22Rv1 (cell line): ENCODE data around the gene TIAM2.

Experiments used
- H3K27ac ChIP-seq: fragments of 450-650 bp; 2 replicates; pipeline ENCODE4 v1.5.1; 2017
- ZFX ChIP-seq: fragments of 450-650 bp; IDR thresholded peaks from 2 replicates; pipeline ENCODE4 v1.6.1; 2017; ENCODE audit warnings: antibody characterized with exemption, borderline replicate concordance
- TF ChIP-seq, protein P1 (sequence below): fragments of 450-650 bp; IDR thresholded peaks from 2 replicates; pipeline ENCODE4 v1.5.1; 2017; ENCODE audit warnings: mild to moderate bottlenecking

The TIAM2 gene

DNA sequence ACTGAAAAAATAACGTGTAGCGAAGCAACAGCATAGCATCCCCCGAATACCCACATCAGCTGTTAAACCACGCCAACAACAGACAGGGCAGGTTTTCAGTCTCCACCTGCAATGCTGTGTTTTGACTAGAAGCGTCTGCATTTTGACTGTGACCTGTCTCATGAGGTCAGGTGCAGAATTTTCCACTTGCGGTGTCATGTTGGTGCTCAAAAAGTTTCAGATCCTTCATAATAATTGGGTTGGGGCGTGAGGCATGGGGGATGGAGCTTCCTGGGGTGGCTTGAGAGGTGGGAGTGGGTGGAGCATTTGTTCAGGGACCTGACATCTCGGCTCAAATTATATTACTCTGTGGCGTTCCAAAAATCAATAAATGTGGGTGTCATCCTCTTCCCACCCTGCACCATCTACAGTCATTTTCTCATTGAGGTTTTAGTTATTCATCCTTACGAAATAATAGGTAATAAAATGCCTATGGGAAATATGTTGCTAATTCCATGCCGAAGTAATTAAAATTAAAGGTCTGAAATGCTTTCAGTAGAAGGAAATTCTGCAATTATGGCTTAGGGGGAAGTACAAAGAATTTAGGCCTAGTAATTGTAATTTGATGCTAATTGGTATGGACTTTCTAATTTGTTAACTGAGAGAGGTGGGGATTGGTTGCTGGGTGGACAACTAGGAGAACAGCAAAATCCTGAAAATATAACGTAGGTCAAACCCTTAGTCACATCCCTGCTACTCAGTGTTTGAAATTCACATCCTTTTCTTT lies 81.0 kb downstream of the TIAM2 start:
- H3K27ac ChIP-seq: no peak overlapping the region
- TF ChIP-seq, protein P1, sequence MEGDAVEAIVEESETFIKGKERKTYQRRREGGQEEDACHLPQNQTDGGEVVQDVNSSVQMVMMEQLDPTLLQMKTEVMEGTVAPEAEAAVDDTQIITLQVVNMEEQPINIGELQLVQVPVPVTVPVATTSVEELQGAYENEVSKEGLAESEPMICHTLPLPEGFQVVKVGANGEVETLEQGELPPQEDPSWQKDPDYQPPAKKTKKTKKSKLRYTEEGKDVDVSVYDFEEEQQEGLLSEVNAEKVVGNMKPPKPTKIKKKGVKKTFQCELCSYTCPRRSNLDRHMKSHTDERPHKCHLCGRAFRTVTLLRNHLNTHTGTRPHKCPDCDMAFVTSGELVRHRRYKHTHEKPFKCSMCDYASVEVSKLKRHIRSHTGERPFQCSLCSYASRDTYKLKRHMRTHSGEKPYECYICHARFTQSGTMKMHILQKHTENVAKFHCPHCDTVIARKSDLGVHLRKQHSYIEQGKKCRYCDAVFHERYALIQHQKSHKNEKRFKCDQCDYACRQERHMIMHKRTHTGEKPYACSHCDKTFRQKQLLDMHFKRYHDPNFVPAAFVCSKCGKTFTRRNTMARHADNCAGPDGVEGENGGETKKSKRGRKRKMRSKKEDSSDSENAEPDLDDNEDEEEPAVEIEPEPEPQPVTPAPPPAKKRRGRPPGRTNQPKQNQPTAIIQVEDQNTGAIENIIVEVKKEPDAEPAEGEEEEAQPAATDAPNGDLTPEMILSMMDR: no peak
- no peak for TF ChIP-seq ZFX

DNA sequence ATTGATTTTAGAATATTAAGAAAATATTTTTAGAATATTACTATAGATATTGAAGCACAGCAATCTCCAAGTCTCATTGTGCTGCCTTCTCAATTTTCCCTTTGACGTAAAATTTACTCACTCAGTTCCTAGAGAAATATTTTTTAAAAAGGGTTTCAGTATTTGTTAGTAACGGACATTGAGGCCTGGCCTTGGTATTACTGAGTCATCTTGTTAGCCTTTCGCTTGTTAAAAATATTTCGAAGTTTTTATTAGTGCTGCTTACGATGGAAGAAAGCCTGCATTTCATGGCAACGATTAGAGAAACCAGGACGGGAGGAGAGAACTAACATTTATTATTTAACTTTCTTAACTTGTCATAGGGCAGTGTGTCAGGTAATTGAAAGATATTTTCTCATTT lies 82.2 kb downstream of the TIAM2 start:
- H3K27ac ChIP-seq: no peak overlapping the region
- no peak for TF ChIP-seq ZFX
- TF ChIP-seq, protein P1: no peak

DNA sequence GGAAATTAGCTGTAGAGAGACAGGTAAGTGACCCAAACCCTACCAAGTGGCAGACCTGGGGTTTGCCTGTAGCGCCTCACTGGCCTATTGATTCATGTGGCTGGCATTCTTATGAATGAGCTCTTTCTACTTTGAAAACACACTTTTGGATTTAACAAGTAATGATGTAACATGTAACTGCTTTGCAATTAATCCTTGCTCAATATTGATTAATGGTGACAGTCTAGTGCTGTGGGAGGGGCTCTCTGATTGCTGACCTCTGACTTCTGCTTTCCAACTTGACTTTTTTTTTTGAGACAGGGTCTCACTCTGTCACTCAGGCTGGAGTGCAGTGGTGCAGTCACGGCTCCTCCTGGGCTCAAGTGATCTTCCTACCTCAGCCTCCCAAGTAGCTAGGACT lies 82.7 kb downstream of the TIAM2 start:
- TF ChIP-seq, protein P1: no peak
- no peak for TF ChIP-seq ZFX
- H3K27ac ChIP-seq: no peak overlapping the region

DNA sequence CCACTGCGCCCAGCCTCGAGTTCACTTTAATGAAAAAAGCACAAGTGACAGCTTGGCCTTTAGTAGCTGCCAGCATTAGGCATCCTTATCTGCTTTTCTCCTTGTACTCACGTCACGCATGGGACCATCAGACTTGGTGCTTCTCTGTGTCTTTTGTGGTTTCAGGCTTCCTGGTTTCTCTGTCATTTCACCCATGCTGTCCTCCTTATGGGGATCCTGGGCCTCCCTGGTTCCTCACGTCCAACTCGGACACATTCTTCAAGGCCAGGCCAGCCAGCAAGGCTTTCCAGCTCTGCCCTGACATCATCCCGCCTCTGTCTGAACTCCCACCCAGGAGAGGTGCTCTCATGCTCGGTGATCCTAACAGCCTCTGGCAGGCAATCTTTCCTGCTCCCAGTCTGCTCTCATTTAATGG lies 83.2 kb downstream of the TIAM2 start:
- no peak for TF ChIP-seq ZFX
- TF ChIP-seq, protein P1: no peak
- H3K27ac ChIP-seq: no peak overlapping the region

DNA sequence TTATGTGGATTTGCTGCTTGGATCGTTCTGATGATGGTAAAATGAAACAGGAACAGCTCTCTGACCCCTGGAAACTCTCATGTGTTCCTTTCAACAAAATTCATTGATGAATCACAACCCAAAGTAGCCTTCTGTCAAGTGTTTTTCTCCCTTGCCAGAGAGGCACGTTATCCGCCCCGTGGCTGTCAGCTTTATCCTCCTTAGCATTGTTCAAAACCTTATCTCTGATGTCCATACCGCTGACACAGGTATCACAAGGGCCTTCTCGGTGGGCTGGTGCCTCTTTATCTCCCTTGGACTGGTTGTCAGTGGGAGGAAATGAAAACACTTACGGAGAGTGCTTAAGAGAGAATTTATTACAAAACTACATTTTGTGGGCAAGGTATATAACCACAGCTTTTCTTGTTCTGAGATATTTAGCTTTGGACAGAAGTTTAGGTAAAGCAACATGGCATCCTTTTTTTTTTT lies 84.9 kb downstream of the TIAM2 start:
- no peak for TF ChIP-seq ZFX
- TF ChIP-seq, protein P1: no peak
- no peak overlapping the region for H3K27ac ChIP-seq

DNA sequence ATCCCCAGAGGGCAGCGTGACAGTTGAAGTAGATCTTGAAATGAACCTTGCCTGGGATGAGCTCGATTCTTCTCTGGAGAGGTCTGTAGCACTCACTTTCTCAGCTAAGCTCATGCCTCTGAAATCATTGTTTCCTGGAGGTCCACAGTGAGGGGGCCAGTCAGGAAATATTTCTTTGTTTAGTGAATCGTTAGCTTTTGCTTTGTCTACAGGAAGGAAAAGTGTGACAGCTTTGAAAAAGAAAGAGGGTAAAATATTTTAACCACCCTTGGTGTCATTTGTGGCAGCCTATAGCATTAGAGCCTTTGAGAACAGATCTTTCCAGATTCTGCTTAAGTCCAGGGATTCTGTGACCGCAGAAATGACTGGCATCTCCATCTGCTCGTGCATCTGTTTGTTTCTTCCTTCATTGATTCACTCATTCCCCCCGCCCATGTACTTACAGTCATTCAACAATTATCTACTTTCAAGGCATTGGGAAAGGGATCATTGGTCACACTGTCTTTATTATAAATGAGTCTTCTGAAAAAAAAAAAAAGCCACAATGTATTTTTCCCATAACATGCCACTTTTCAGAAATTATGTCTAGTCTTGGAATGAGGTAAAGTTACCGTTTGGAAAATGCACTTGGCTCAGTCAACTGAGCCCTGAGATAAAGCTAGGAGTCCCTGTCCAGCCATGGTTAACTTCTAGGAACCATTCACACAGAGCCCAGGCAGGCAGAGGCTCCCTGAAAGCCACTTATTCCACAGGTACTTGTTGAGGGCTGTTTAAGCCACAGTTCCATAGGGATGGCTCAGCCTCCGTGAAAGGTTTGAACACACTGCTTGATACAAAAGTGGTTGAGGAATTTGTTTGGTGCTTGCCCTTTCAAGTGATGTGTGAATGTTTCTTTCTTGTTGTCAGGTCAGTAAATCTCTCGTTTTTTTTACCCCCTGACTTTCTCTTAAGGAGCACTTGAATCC lies 86.0 kb downstream of the TIAM2 start:
- no peak overlapping the region for H3K27ac ChIP-seq
- no peak for TF ChIP-seq ZFX

DNA sequence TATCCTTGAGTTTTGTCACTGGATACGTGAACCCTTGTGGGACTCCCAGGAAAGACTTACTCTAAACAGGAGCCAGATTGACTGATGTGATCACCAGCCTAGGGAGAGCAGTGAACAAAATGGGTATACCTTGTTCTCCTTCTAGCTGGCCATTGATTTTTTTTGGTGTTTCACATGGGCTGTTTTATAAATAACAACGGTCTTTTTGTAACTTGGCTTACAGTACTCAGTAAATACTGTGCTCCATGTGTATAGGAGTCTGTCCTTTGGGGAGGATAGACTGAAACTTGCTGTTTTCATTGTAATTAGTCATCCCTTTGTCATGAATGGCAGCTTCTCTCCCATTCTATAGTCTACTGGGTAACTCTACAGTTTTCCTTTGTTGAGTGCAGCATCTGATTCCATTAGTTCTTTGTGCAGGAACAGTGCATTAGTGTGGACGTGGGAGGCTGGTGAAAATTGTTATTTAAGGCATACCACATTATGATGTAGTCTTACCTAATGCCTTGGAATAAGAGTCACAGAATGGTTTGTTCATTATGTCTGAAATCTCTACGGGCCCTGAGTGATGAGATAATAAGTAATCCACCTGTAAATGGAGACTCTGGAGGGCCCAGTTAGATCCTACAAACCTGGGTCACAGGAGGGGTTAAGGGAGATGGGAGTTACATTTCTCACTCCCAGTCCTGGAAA lies 89.5 kb downstream of the TIAM2 start:
- no peak for TF ChIP-seq ZFX
- TF ChIP-seq, protein P1: no peak

More for the DNA sequence above, 89.5 kb downstream of the TIAM2 start:
- H3K27ac ChIP-seq: no peak overlapping the region
